ENCODE results near the gene TMCC3.
A peak's percentile ranks its signal among the peaks of the same experiment; 100 is the strongest.

TMCC3 gene

DNA sequence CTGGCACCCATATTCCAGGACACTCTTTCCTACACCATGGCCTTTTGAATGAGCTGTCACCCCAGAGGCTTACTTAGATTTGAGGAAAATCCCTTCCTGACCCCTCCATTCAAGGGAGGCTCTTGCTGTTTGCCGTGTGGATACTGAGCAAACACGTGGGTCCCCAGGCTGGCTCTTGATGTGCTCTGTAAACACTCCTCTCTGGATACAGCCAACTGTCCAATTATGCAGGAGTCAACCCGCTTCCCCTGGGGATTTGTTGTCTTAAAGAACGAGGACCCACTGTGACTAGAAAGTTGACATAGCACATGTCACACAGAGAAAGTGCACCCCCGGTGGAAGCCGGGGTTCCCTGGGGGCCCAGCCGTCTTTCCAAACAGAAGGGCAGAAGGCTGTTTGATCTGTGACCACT, 114.8 kb downstream of the TMCC3 start:
- WGBS (ENCODE audit: insufficient coverage, insufficient read length), result no CpG with 5 or more reads among the region's 7 CpGs
- no peaks in the 10 kb centered on the region for H3K27me3 ChIP-seq (ENCODE audit: control insufficient read depth, insufficient read depth, low read length)
- no peaks in the 10 kb centered on the region for H3K36me3 ChIP-seq (ENCODE audit: control insufficient read depth, insufficient read depth, low read length)
- no peak for DNase-seq (ENCODE audit: low read depth, low spot score)
- no peak overlapping the region for H3K27ac ChIP-seq (ENCODE audit: low read length)
- H3K4me3 ChIP-seq (ENCODE audit: low read length), result no peak overlapping the region
- H3K4me1 ChIP-seq (ENCODE audit: control insufficient read depth, insufficient read depth, low read length), result no peaks in the 10 kb centered on the region
- no peaks in the 10 kb centered on the region for H3K9me3 ChIP-seq (ENCODE audit: control insufficient read depth, insufficient read depth, low read length)

GRCh38 chr12:94534774-94535509, 115.4 kb downstream of the TMCC3 start:
- Histone ChIP-seq H3K4me3 (ENCODE audit: low read length) (no peak overlapping the region), H3K27ac (ENCODE audit: low read length) (no peak overlapping the region), H3K4me1 (ENCODE audit: control insufficient read depth, insufficient read depth, low read length) (no peaks in the 10 kb centered on the region)

GRCh38 chr12:94534278-94534677, 116.1 kb downstream of the TMCC3 start:
- no peak overlapping the region for H3K4me3 ChIP-seq (ENCODE audit: low read length)
- no peaks in the 10 kb centered on the region for H3K4me1 ChIP-seq (ENCODE audit: control insufficient read depth, insufficient read depth, low read length)
- no peaks in the 10 kb centered on the region for H3K9me3 ChIP-seq (ENCODE audit: control insufficient read depth, insufficient read depth, low read length)
- H3K36me3 ChIP-seq (ENCODE audit: control insufficient read depth, insufficient read depth, low read length), result no peaks in the 10 kb centered on the region
- no CpG with 5 or more reads among the region's 6 CpGs for WGBS (ENCODE audit: insufficient coverage, insufficient read length)
- H3K27ac ChIP-seq (ENCODE audit: low read length), result no peak overlapping the region
- no peak for DNase-seq (ENCODE audit: low read depth, low spot score)
- no peaks in the 10 kb centered on the region for H3K27me3 ChIP-seq (ENCODE audit: control insufficient read depth, insufficient read depth, low read length)

More at GRCh38 chr12:94534774-94535509, 115.4 kb downstream of the TMCC3 start:
- no CpG with 5 or more reads among the region's 14 CpGs for WGBS (ENCODE audit: insufficient coverage, insufficient read length)
- Histone ChIP-seq H3K36me3 (ENCODE audit: control insufficient read depth, insufficient read depth, low read length) (no peaks in the 10 kb centered on the region), H3K9me3 (ENCODE audit: control insufficient read depth, insufficient read depth, low read length) (no peaks in the 10 kb centered on the region), H3K27me3 (ENCODE audit: control insufficient read depth, insufficient read depth, low read length) (no peaks in the 10 kb centered on the region)
- no peak for DNase-seq (ENCODE audit: low read depth, low spot score)

- no peak overlapping the region for H3K4me3 ChIP-seq (ENCODE audit: low read length)
- no peaks in the 10 kb centered on the region for H3K9me3 ChIP-seq (ENCODE audit: control insufficient read depth, insufficient read depth, low read length)
- DNase-seq (ENCODE audit: low read depth, low spot score), result peak; percentile 60
- no peaks in the 10 kb centered on the region for H3K27me3 ChIP-seq (ENCODE audit: control insufficient read depth, insufficient read depth, low read length)
- H3K36me3 ChIP-seq (ENCODE audit: control insufficient read depth, insufficient read depth, low read length), result no peaks in the 10 kb centered on the region
- H3K4me1 ChIP-seq (ENCODE audit: control insufficient read depth, insufficient read depth, low read length), result no peaks in the 10 kb centered on the region
- H3K27ac ChIP-seq (ENCODE audit: low read length), result no peak overlapping the region
- no CpG with 5 or more reads among the region's 16 CpGs for WGBS (ENCODE audit: insufficient coverage, insufficient read length)
Measured at GRCh38 chr12:94532490-94533422, 117.6 kb downstream of the TMCC3 start.

GRCh38 chr12:94531196-94531720, 119.1 kb downstream of the TMCC3 start:
- H3K4me3 ChIP-seq (ENCODE audit: low read length), result no peak overlapping the region
- no peaks in the 10 kb centered on the region for H3K36me3 ChIP-seq (ENCODE audit: control insufficient read depth, insufficient read depth, low read length)
- no peaks in the 10 kb centered on the region for H3K9me3 ChIP-seq (ENCODE audit: control insufficient read depth, insufficient read depth, low read length)
- no peaks in the 10 kb centered on the region for H3K27me3 ChIP-seq (ENCODE audit: control insufficient read depth, insufficient read depth, low read length)
- no peak for DNase-seq (ENCODE audit: low read depth, low spot score)
- H3K27ac ChIP-seq (ENCODE audit: low read length), result no peak overlapping the region
- no CpG with 5 or more reads among the region's 6 CpGs for WGBS (ENCODE audit: insufficient coverage, insufficient read length)
- H3K4me1 ChIP-seq (ENCODE audit: control insufficient read depth, insufficient read depth, low read length), result no peaks in the 10 kb centered on the region

GRCh38 chr12:94525951-94526350, 124.4 kb downstream of the TMCC3 start:
- Histone ChIP-seq H3K27me3 (ENCODE audit: control insufficient read depth, insufficient read depth, low read length) (no peaks in the 10 kb centered on the region; the same call in 1 of the 2 replicates), H3K36me3 (ENCODE audit: control insufficient read depth, insufficient read depth, low read length) (no peaks in the 10 kb centered on the region), H3K4me3 (ENCODE audit: low read length) (no peak overlapping the region), H3K9me3 (ENCODE audit: control insufficient read depth, insufficient read depth, low read length) (no peaks in the 10 kb centered on the region), H3K4me1 (ENCODE audit: control insufficient read depth, insufficient read depth, low read length) (0 out of 2 replicates have a peak, but pooled peaks cover 1% of the 10 kb centered on the region), H3K27ac (ENCODE audit: low read length) (no peak overlapping the region)
- WGBS (ENCODE audit: insufficient coverage, insufficient read length), result no CpG with 5 or more reads among the region's 2 CpGs
- DNase-seq (ENCODE audit: low read depth, low spot score), result no peak
